GM23338 (cell line): ENCODE measurements around the gene CHEK1. TPM values are rescaled to one million over a fixed set of nuclear protein-coding genes. Genes with fewer than 3 reads are reported as not detected.

ENCODE experiments used
- ATAC-seq: fragments of 200-7000 bp; cut with Tn5 transposase; 3 replicates; pipeline ENCODE4 v1.9.1; 2020
- DNase-seq: peaks from one replicate; pipeline ENCODE4 v3.0.0-alpha.2; 2015; ENCODE audit warnings: low spot score
- H2AFZ ChIP-seq: fragments of 200-600 bp; sonication (generic); 2 replicates; pipeline ENCODE4 v1.8.0; 2016; ENCODE audit warnings: antibody characterized with exemption, mild to moderate bottlenecking, moderate library complexity
- H3F3A ChIP-seq: fragments of 200-600 bp; sonication (generic); replicated peaks from 2 replicates; pipeline ENCODE4 v1.8.0; 2017; ENCODE audit warnings: antibody characterized with exemption, mixed run types, low read depth
- H3K27ac ChIP-seq: fragments of 200-600 bp; sonication (generic); 2 replicates; pipeline ENCODE4 v1.6.1; 2016; ENCODE audit warnings: low read depth
- H3K27me3 ChIP-seq: fragments of 200-600 bp; sonication (generic); 2 replicates; pipeline ENCODE4 v1.8.0; 2016; ENCODE audit warnings: mild to moderate bottlenecking, mixed run types, moderate library complexity; ENCODE audit not compliant: insufficient read depth
- H3K36me3 ChIP-seq: fragments of 200-600 bp; sonication (generic); 2 replicates; pipeline ENCODE4 v1.8.0; 2016; ENCODE audit warnings: mild to moderate bottlenecking; ENCODE audit not compliant: insufficient read depth
- H3K4me1 ChIP-seq: fragments of 200-600 bp; sonication (generic); 2 replicates; pipeline ENCODE4 v1.8.0; 2016; ENCODE audit warnings: mild to moderate bottlenecking, moderate library complexity; ENCODE audit not compliant: insufficient read depth
- H3K4me2 ChIP-seq: fragments of 200-600 bp; sonication (generic); 2 replicates; pipeline ENCODE4 v1.7.1; 2017; ENCODE audit warnings: mixed run types
- H3K4me3 ChIP-seq: fragments of 200-600 bp; sonication (generic); 2 replicates; pipeline ENCODE4 v1.6.1; 2016; ENCODE audit warnings: mixed run types
- H3K79me2 ChIP-seq: fragments of 200-600 bp; sonication (generic); replicated peaks from 2 replicates; pipeline ENCODE4 v1.8.0; 2017; ENCODE audit warnings: mild to moderate bottlenecking; ENCODE audit not compliant: insufficient read depth
- H3K9me2 ChIP-seq: fragments of 200-600 bp; sonication (generic); 2 replicates; pipeline ENCODE4 v1.8.0; 2017; ENCODE audit not compliant: insufficient read depth
- H4K20me1 ChIP-seq: fragments of 200-600 bp; sonication (generic); replicated peaks from 2 replicates; pipeline ENCODE4 v1.8.0; 2017; ENCODE audit warnings: mild to moderate bottlenecking; ENCODE audit not compliant: insufficient read depth
- H3K27ac Mint-ChIP-seq: 2 replicates; pipeline ENCODE4 v1.8.0; 2020; ENCODE audit warnings: inconsistent platforms, mild to moderate bottlenecking, moderate library complexity, mixed read lengths
- H3K27me3 Mint-ChIP-seq: 3 replicates; pipeline ENCODE4 v1.8.0; 2022; ENCODE audit warnings: low read depth, mild to moderate bottlenecking, moderate library complexity, mixed read lengths, inconsistent platforms; ENCODE audit not compliant: insufficient read depth, poor library complexity
- H3K36me3 Mint-ChIP-seq: 3 replicates; pipeline ENCODE4 v1.8.0; 2021; ENCODE audit warnings: low read depth, mild to moderate bottlenecking, inconsistent platforms, moderate library complexity, mixed read lengths
- H3K4me1 Mint-ChIP-seq: 3 replicates; pipeline ENCODE4 v1.8.0; 2020; ENCODE audit warnings: mild to moderate bottlenecking, inconsistent platforms, mixed read lengths
- H3K4me3 Mint-ChIP-seq: 3 replicates; pipeline ENCODE4 v1.8.0; 2021; ENCODE audit warnings: moderate library complexity, mild to moderate bottlenecking, inconsistent platforms, mixed read lengths
- H3K9me3 Mint-ChIP-seq: 3 replicates; pipeline ENCODE4 v1.8.0; 2020; ENCODE audit warnings: moderate library complexity, mild to moderate bottlenecking, inconsistent platforms, mixed read lengths
- CREB1 ChIP-seq: fragments of 250-450 bp; sonication (Bioruptor Pico); IDR thresholded peaks from 2 replicates; pipeline ENCODE4 v1.5.0; 2020; ENCODE audit warnings: low read depth, mild to moderate bottlenecking, moderate library complexity
- CTCF ChIP-seq, 2 experiments: fragments of 200-600 bp in 1 of 2; sonication (generic) in 1 of 2; conservative IDR thresholded peaks; 2 replicates each; pipeline versions ENCODE4 v1.5.1 to v1.6.1; 2016 to 2017; ENCODE audit warnings: antibody characterized with exemption in 2 of 2, low read depth in 2 of 2, mild to moderate bottlenecking in 2 of 2, moderate library complexity in 1 of 2
- ETS1 ChIP-seq: IDR thresholded peaks from 2 replicates; pipeline ENCODE4 v1.6.1; 2016; ENCODE audit warnings: antibody characterized with exemption
- EZH2 ChIP-seq: fragments of 200-600 bp; sonication (generic); IDR thresholded peaks from one replicate; pipeline ENCODE4 v1.8.0; 2017; ENCODE audit warnings: antibody characterized with exemption, mild to moderate bottlenecking, low read depth; ENCODE audit not compliant: unreplicated experiment
- EZH2phosphoT487 ChIP-seq: fragments of 200-600 bp; sonication (generic); IDR thresholded peaks from one replicate; pipeline ENCODE4 v1.8.1; 2018; ENCODE audit warnings: antibody characterized with exemption; ENCODE audit not compliant: unreplicated experiment
- JUNB ChIP-seq: IDR thresholded peaks from one replicate; pipeline ENCODE4 v1.6.1; 2016; ENCODE audit warnings: antibody characterized with exemption; ENCODE audit not compliant: unreplicated experiment
- NANOG ChIP-seq: IDR thresholded peaks from 2 replicates; pipeline ENCODE4 v1.6.1; 2016; ENCODE audit warnings: antibody characterized with exemption, borderline replicate concordance
- POLR2AphosphoS5 ChIP-seq: IDR thresholded peaks from 2 replicates; pipeline ENCODE4 v1.6.1; 2016; ENCODE audit warnings: antibody characterized with exemption, low read depth
- STAT1 ChIP-seq: IDR thresholded peaks from one replicate; pipeline ENCODE4 v1.6.1; 2016; ENCODE audit warnings: antibody characterized with exemption; ENCODE audit not compliant: unreplicated experiment
- ZNF114 ChIP-seq: fragments of 250-450 bp; sonication (Bioruptor Pico); IDR thresholded peaks from 2 replicates; pipeline ENCODE4 v1.5.0; 2020; ENCODE audit warnings: mild to moderate bottlenecking, moderate library complexity
- ZNF331 ChIP-seq: fragments of 250-450 bp; sonication (Bioruptor Pico); IDR thresholded peaks from 2 replicates; pipeline ENCODE4 v1.5.0; 2020; ENCODE audit warnings: low read depth, mild to moderate bottlenecking, moderate library complexity
- polyA plus RNA-seq: library from polyadenylated mRNA; unstranded; fragments of >200 nt; fragmentation: Nextera tagmentation; extraction: Ambion mirVana; gene quantifications from 2 replicates; pipeline ENCODE4 v1.2.1, GENCODE V29; 2016
- total RNA-seq: library from RNA; depleted of rRNA; stranded (reverse); fragments of >200 nt; shearing (Covaris generic); gene quantifications from 2 replicates; pipeline ENCODE4 v1.2.3, GENCODE V29; 2014
- TF ChIP-seq, protein P1 (sequence below): IDR thresholded peaks from one replicate; pipeline ENCODE4 v1.6.1; 2018; ENCODE audit warnings: antibody characterized with exemption; ENCODE audit not compliant: unreplicated experiment
- TF ChIP-seq, protein P2 (sequence below): fragments of 250-450 bp; sonication (Bioruptor Pico); IDR thresholded peaks from 2 replicates; pipeline ENCODE4 v1.5.0; 2020; ENCODE audit warnings: mild to moderate bottlenecking, moderate library complexity

Gene CHEK1
- total and polyA plus RNA-seq, 2 experiments from 2014 or later, result 90.0 to 102 TPM

DNA sequence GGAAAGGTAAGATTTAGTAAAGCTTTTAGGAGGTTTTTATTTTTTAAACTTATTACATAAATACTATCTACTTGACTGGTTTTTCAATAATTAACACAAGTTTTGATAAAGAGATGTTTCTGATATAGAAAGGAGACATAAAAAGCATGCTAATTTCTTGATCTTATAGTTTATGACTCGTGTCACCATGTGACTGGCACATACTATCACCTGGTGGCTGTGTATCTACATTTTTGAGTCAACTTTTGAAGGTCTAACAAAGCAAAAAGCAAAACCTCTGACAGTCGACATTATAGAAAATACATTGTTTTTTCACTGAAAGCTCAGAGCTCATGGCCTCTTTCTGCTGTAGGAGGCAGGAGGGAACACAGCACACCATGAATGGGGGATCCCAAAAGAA is 54.9 kb downstream of the CHEK1 start:
- H3K36me3 Mint-ChIP-seq, result peaks cover 37% of the 10 kb centered on the region
- H3K27ac Mint-ChIP-seq, result no peak overlapping the region

More for the DNA sequence above, 54.9 kb downstream of the CHEK1 start:
- Histone ChIP-seq H3K4me3 (no peak overlapping the region), H3K4me1 (peaks cover 2% of the 10 kb centered on the region), H3F3A (no peaks in the 10 kb centered on the region), H3K36me3 (peaks cover 28% of the 10 kb centered on the region), H3K27me3 (no peaks in the 10 kb centered on the region), H4K20me1 (peaks cover 16% of the 10 kb centered on the region), H2AFZ (no peak overlapping the region), H3K4me2 (no peak overlapping the region), H3K27ac (no peak overlapping the region), H3K79me2 (no peaks in the 10 kb centered on the region), H3K9me2 (no peaks in the 10 kb centered on the region)
- ATAC-seq (no peak), DNase-seq (no peak)
- Mint-ChIP-seq H3K9me3 (no peaks in the 10 kb centered on the region; the same call in 2 of the 3 replicates), H3K4me3 (no peak overlapping the region), H3K4me1 (peaks cover 6% of the 10 kb centered on the region; the same call in 2 of the 3 replicates), H3K27me3 (no peaks in the 10 kb centered on the region)
- TF ChIP-seq NANOG (no peak), STAT1 (no peak), ZNF114 (CRISPR knock-in tag) (no peak), EZH2 (no peak), CTCF (conservative IDR thresholded peaks at IDR 0.05; ENCODE audit: low read depth in 2 of 2) (no peak), JUNB (no peak), ETS1 (no peak), CREB1 (no peak), EZH2phosphoT487 (no peak), ZNF331 (CRISPR knock-in tag) (no peak), POLR2AphosphoS5 (no peak)
- TF ChIP-seq, protein P1, sequence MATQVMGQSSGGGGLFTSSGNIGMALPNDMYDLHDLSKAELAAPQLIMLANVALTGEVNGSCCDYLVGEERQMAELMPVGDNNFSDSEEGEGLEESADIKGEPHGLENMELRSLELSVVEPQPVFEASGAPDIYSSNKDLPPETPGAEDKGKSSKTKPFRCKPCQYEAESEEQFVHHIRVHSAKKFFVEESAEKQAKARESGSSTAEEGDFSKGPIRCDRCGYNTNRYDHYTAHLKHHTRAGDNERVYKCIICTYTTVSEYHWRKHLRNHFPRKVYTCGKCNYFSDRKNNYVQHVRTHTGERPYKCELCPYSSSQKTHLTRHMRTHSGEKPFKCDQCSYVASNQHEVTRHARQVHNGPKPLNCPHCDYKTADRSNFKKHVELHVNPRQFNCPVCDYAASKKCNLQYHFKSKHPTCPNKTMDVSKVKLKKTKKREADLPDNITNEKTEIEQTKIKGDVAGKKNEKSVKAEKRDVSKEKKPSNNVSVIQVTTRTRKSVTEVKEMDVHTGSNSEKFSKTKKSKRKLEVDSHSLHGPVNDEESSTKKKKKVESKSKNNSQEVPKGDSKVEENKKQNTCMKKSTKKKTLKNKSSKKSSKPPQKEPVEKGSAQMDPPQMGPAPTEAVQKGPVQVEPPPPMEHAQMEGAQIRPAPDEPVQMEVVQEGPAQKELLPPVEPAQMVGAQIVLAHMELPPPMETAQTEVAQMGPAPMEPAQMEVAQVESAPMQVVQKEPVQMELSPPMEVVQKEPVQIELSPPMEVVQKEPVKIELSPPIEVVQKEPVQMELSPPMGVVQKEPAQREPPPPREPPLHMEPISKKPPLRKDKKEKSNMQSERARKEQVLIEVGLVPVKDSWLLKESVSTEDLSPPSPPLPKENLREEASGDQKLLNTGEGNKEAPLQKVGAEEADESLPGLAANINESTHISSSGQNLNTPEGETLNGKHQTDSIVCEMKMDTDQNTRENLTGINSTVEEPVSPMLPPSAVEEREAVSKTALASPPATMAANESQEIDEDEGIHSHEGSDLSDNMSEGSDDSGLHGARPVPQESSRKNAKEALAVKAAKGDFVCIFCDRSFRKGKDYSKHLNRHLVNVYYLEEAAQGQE, result no peak
- TF ChIP-seq, protein P2, sequence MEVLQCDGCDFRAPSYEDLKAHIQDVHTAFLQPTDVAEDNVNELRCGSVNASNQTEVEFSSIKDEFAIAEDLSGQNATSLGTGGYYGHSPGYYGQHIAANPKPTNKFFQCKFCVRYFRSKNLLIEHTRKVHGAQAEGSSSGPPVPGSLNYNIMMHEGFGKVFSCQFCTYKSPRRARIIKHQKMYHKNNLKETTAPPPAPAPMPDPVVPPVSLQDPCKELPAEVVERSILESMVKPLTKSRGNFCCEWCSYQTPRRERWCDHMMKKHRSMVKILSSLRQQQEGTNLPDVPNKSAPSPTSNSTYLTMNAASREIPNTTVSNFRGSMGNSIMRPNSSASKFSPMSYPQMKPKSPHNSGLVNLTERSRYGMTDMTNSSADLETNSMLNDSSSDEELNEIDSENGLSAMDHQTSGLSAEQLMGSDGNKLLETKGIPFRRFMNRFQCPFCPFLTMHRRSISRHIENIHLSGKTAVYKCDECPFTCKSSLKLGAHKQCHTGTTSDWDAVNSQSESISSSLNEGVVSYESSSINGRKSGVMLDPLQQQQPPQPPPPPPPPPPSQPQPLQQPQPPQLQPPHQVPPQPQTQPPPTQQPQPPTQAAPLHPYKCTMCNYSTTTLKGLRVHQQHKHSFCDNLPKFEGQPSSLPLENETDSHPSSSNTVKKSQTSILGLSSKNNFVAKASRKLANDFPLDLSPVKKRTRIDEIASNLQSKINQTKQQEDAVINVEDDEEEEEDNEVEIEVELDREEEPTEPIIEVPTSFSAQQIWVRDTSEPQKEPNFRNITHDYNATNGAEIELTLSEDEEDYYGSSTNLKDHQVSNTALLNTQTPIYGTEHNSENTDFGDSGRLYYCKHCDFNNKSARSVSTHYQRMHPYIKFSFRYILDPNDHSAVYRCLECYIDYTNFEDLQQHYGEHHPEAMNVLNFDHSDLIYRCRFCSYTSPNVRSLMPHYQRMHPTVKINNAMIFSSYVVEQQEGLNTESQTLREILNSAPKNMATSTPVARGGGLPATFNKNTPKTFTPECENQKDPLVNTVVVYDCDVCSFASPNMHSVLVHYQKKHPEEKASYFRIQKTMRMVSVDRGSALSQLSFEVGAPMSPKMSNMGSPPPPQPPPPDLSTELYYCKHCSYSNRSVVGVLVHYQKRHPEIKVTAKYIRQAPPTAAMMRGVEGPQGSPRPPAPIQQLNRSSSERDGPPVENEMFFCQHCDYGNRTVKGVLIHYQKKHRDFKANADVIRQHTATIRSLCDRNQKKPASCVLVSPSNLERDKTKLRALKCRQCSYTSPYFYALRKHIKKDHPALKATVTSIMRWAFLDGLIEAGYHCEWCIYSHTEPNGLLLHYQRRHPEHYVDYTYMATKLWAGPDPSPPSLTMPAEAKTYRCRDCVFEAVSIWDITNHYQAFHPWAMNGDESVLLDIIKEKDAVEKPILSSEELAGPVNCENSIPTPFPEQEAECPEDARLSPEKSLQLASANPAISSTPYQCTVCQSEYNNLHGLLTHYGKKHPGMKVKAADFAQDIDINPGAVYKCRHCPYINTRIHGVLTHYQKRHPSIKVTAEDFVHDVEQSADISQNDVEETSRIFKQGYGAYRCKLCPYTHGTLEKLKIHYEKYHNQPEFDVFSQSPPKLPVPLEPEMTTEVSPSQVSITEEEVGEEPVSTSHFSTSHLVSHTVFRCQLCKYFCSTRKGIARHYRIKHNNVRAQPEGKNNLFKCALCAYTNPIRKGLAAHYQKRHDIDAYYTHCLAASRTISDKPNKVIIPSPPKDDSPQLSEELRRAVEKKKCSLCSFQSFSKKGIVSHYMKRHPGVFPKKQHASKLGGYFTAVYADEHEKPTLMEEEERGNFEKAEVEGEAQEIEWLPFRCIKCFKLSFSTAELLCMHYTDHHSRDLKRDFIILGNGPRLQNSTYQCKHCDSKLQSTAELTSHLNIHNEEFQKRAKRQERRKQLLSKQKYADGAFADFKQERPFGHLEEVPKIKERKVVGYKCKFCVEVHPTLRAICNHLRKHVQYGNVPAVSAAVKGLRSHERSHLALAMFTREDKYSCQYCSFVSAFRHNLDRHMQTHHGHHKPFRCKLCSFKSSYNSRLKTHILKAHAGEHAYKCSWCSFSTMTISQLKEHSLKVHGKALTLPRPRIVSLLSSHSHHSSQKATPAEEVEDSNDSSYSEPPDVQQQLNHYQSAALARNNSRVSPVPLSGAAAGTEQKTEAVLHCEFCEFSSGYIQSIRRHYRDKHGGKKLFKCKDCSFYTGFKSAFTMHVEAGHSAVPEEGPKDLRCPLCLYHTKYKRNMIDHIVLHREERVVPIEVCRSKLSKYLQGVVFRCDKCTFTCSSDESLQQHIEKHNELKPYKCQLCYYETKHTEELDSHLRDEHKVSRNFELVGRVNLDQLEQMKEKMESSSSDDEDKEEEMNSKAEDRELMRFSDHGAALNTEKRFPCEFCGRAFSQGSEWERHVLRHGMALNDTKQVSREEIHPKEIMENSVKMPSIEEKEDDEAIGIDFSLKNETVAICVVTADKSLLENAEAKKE (CRISPR knock-in tag), result no peak
